PC-9 (cell line): ENCODE data around the gene TSFM. TPM values are rescaled to one million over a fixed set of nuclear protein-coding genes. Genes with fewer than 3 reads are reported as not detected.

Source experiments
- BruUV-seq: library from RNA; stranded (reverse); fragments of 400-500 nt; replicated peaks from 2 replicates; lab custom pipeline; 2021; lab: Mats Ljungman, UMichigan
- CTCF ChIA-PET: fragments of 300-600 bp; sonication (Branson Sonifier 250); formaldehyde crosslinking; loops from one replicate; lab custom pipeline; 2022; ENCODE audit warnings: antibody characterized with exemption; lab: Charles Lee
- POLR2A ChIA-PET: fragments of 300-600 bp; sonication (Branson Sonifier 250); formaldehyde crosslinking; loops from one replicate; lab custom pipeline; 2022; ENCODE audit warnings: antibody characterized with exemption; ENCODE audit not compliant: unreplicated experiment; lab: Charles Lee
- DNase-seq, 2 experiments: peaks; one replicate each; pipeline versions ENCODE4 v3.0.0 to v3.0.0-alpha.2; 2015 to 2022; ENCODE audit warnings: mixed read lengths in 1 of 2
- H2AFZ ChIP-seq: fragments of 200-600 bp; sonication (generic); 2 replicates; pipeline ENCODE4 v1.8.1; 2017; ENCODE audit warnings: antibody characterized with exemption
- H3F3A ChIP-seq: fragments of 200-600 bp; sonication (generic); 2 replicates; pipeline ENCODE4 v1.8.1; 2017; ENCODE audit warnings: antibody characterized with exemption, mild to moderate bottlenecking, low read depth; ENCODE audit not compliant: insufficient read depth
- H3K27ac ChIP-seq: fragments of 200-600 bp; sonication (generic); 2 replicates; pipeline ENCODE4 v1.6.1; 2016; ENCODE audit warnings: mixed run types
- H3K27me3 ChIP-seq: fragments of 200-600 bp; sonication (generic); 2 replicates; pipeline ENCODE4 v1.6.1; 2016; ENCODE audit warnings: low read depth, mixed run types; ENCODE audit not compliant: insufficient read depth
- H3K36me3 ChIP-seq: fragments of 200-600 bp; sonication (generic); 2 replicates; pipeline ENCODE4 v1.6.1; 2016; ENCODE audit warnings: low read depth, mixed run types
- H3K4me1 ChIP-seq: fragments of 200-600 bp; sonication (generic); replicated peaks from 2 replicates; pipeline ENCODE4 v1.6.1; 2016; ENCODE audit warnings: mixed run types; ENCODE audit not compliant: insufficient read depth
- H3K4me2 ChIP-seq: fragments of 200-600 bp; sonication (generic); 2 replicates; pipeline ENCODE4 v1.6.1; 2017; ENCODE audit warnings: mixed run types
- H3K4me3 ChIP-seq: fragments of 200-600 bp; sonication (generic); 2 replicates; pipeline ENCODE4 v1.6.1; 2016; ENCODE audit warnings: mixed run types
- H3K79me2 ChIP-seq: fragments of 200-600 bp; sonication (generic); 2 replicates; pipeline ENCODE4 v1.6.1; 2017; ENCODE audit warnings: low read depth, mixed run types
- H3K9me2 ChIP-seq: fragments of 200-600 bp; sonication (generic); 2 replicates; pipeline ENCODE4 v1.8.1; 2017; ENCODE audit warnings: mild to moderate bottlenecking; ENCODE audit not compliant: insufficient read depth
- H3K9me3 ChIP-seq: fragments of 200-600 bp; sonication (generic); 2 replicates; pipeline ENCODE4 v1.8.1; 2016; ENCODE audit warnings: low read depth; ENCODE audit not compliant: insufficient read depth
- H4K20me1 ChIP-seq: fragments of 200-600 bp; sonication (generic); 2 replicates; pipeline ENCODE4 v1.8.1; 2017; ENCODE audit not compliant: insufficient read depth
- EZH2 ChIP-seq: fragments of 200-600 bp; sonication (generic); IDR thresholded peaks from 2 replicates; pipeline ENCODE4 v1.8.0; 2017; ENCODE audit warnings: antibody characterized with exemption, low read depth
- intact Hi-C: fragments of 100-400 bp; cut with micrococcal nuclease; formaldehyde crosslinking; loops from one replicate; pipeline ENCODE4 v1.10.0; 2022; ENCODE audit not compliant: unreplicated experiment
- total RNA-seq: library from RNA; stranded (reverse); gene quantifications from 2 replicates; pipeline ENCODE4 v1.2.3, GENCODE V29; 2021
- TF ChIP-seq, protein P1 (sequence below): fragments of 200-600 bp; sonication (generic); conservative IDR thresholded peaks from 2 replicates; pipeline ENCODE4 v1.6.1; 2017; ENCODE audit warnings: mixed run types, antibody characterized with exemption, mild to moderate bottlenecking, moderate library complexity

The TSFM gene
- total RNA-seq, 1 experiment from 2014 or later: 44.8 TPM

DNA sequence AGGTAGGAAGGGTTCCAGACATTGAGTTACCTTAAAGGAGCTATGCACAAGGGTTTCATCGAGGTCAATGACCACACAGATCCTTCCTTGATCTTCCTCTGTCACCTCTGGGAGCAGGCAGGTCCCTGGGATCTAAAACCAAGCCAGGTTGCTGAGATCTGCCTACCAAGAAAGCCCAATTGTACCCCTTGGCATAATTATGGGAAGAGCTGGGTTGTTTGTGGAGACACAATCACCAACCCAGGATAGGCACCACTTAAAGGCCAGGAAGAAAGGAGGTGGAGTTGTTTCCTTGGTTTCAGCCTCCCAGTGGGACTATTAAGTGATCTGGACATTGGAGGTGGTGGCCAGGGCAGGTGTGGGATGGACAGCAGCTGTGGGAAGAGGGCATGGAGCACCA, 44.4 kb downstream of the TSFM start:
- TF ChIP-seq EZH2: no peak
- TF ChIP-seq, protein P1, sequence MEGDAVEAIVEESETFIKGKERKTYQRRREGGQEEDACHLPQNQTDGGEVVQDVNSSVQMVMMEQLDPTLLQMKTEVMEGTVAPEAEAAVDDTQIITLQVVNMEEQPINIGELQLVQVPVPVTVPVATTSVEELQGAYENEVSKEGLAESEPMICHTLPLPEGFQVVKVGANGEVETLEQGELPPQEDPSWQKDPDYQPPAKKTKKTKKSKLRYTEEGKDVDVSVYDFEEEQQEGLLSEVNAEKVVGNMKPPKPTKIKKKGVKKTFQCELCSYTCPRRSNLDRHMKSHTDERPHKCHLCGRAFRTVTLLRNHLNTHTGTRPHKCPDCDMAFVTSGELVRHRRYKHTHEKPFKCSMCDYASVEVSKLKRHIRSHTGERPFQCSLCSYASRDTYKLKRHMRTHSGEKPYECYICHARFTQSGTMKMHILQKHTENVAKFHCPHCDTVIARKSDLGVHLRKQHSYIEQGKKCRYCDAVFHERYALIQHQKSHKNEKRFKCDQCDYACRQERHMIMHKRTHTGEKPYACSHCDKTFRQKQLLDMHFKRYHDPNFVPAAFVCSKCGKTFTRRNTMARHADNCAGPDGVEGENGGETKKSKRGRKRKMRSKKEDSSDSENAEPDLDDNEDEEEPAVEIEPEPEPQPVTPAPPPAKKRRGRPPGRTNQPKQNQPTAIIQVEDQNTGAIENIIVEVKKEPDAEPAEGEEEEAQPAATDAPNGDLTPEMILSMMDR: no peak
- Histone ChIP-seq H3K9me2 (no peaks in the 10 kb centered on the region), H3F3A (peaks cover 6% of the 10 kb centered on the region; the same call in 1 of the 2 replicates), H3K9me3 (no peaks in the 10 kb centered on the region), H3K27me3 (no peaks in the 10 kb centered on the region), H3K36me3 (peaks cover 28% of the 10 kb centered on the region), H3K4me2 (no peak overlapping the region), H2AFZ (no peak overlapping the region), H3K4me1 (no peaks in the 10 kb centered on the region), H4K20me1 (peaks cover 36% of the 10 kb centered on the region), H3K27ac (no peak overlapping the region), H3K4me3 (no peak overlapping the region), H3K79me2 (peaks cover 16% of the 10 kb centered on the region)
- intact Hi-C loops: no loop called here
- no TSS peak for BruUV-seq
- no peak for DNase-seq
- CTCF ChIA-PET: no interaction called here
- POLR2A ChIA-PET: no interaction called here

DNA sequence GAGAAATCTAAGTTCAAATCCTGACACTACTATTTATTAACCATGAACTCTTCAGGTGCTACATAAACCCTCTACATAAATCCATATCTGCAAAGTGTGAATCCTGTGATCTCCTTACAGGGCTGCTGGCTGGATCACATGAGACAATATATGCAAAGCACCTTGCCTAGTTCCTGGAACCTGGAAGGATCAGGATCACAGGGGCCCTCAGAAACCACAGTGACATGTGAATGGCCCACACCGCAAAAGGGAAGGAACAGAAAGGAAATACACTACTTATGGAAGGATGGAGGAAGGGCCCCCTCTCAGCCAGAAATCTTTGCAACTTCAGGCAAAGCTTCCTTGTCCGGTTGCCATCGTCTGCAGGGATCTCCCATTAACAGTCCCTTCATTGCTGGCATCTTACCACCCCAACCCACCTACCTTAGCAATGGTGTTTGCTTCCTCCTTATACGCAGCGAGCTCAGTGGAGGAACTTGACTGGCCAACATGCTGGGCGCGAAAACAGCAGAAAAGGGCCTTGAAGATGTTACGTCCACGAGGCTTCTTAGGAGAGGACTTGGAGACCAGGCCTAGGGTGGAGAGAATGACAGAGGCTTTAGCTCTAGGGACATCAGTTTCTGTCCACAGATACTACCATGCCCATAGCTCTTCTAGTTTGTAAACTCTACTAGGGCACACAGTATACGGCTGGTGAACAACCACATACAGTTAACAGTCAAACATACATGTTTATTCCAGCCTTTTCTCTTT, 46.6 kb downstream of the TSFM start:
- Histone ChIP-seq H3K36me3 (peaks cover 25% of the 10 kb centered on the region), H3K9me3 (no peaks in the 10 kb centered on the region), H3K4me2 (no peak overlapping the region), H3F3A (peaks cover 15% of the 10 kb centered on the region; the same call in 1 of the 2 replicates), H4K20me1 (peaks cover 57% of the 10 kb centered on the region), H3K27me3 (no peaks in the 10 kb centered on the region), H3K79me2 (peaks cover 35% of the 10 kb centered on the region), H3K4me1 (no peaks in the 10 kb centered on the region), H3K9me2 (no peaks in the 10 kb centered on the region), H2AFZ (no peak overlapping the region), H3K4me3 (no peak overlapping the region), H3K27ac (no peak overlapping the region)
- CTCF ChIA-PET: no interaction called here
- no peak for DNase-seq
- TF ChIP-seq, protein P1: no peak
- no peak for TF ChIP-seq EZH2
- BruUV-seq: no TSS peak
- intact Hi-C loops: no loop called here
- POLR2A ChIA-PET: interaction anchor here (0.7 kb wide), 1 partner anchor 18 kb away, joined by 3 read pairs; the partner anchor contains the start of gene CTDSP2

DNA sequence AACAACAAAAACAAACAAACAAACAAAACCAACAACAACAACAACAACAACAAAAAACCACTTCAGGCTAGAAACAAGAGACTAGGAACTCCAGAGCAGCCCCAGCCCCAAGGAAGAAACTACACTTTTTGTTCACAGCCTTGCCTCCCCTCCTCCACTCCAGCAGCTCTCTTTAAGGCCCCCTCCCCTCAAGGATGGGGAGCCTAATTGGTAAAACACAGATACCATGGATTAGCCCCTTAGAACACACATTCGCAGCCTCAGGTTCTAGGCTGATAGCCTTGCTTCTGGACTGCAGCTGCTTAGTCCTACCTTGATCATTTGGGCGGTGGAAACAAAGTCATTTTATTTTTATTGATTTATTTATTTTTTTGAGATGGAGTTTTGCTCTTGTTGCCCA, 47.8 kb downstream of the TSFM start:
- H2AFZ ChIP-seq: no peak overlapping the region
- peaks cover 16% of the 10 kb centered on the region for H3K36me3 ChIP-seq
- no TSS peak for BruUV-seq
- no peaks in the 10 kb centered on the region for H3K27me3 ChIP-seq
- POLR2A ChIA-PET: no interaction called here
- H3K9me2 ChIP-seq: no peaks in the 10 kb centered on the region
- no peak overlapping the region for H3K4me2 ChIP-seq
- DNase-seq: no peak
- no peak overlapping the region for H3K4me3 ChIP-seq
- peaks cover 69% of the 10 kb centered on the region for H4K20me1 ChIP-seq
- H3K9me3 ChIP-seq: no peaks in the 10 kb centered on the region
- intact Hi-C loops: loop anchor here (2.0 kb wide), 1 partner anchor 66 kb away; no protein-coding TSS in a partner anchor
- peaks cover 43% of the 10 kb centered on the region for H3K79me2 ChIP-seq
- H3F3A ChIP-seq: peaks cover 15% of the 10 kb centered on the region; the same call in 1 of the 2 replicates
- TF ChIP-seq EZH2: no peak
- CTCF ChIA-PET: interaction anchor here (0.7 kb wide), 1 partner anchor 20 kb away, joined by 3 read pairs; no protein-coding TSS in a partner anchor
- H3K4me1 ChIP-seq: no peaks in the 10 kb centered on the region
- no peak overlapping the region for H3K27ac ChIP-seq
